Heart right ventricle (tissue), 16 donors: ENCODE results near the gene LPP. TPM values are rescaled to one million over a fixed set of nuclear protein-coding genes. Genes with fewer than 3 reads are reported as not detected.

Experiments used
- ATAC-seq, 8 donors: fragments of 200-7000 bp; cut with Tn5 transposase; one replicate each; pipeline ENCODE4 v1.9.1; 2020; ENCODE audit warnings: mild to moderate bottlenecking in 8 of 8, moderate library complexity in 8 of 8, moderate number of reproducible peaks in 1 of 8
- DNase-seq, 2 donors: peaks; one replicate each; pipeline ENCODE4 v3.0.0-alpha.2; 2020
- H3K27ac ChIP-seq, 10 donors: fragments of 200-600 bp; sonication (generic) in 2 of 10; one replicate each; pipeline versions ENCODE4 v1.5.0 to v1.8.0; 2020 to 2022; ENCODE audit warnings: mild to moderate bottlenecking in 3 of 10
- H3K27me3 ChIP-seq, 7 donors: fragments of 200-600 bp; one replicate each; pipeline ENCODE4 v1.8.0; 2021 to 2022; ENCODE audit warnings: mild to moderate bottlenecking in 2 of 7
- H3K36me3 ChIP-seq, 9 donors: fragments of 200-600 bp; sonication (generic) in 1 of 9; one replicate each; pipeline versions ENCODE4 v1.5.0 to v1.8.0; 2020 to 2022; ENCODE audit warnings: mild to moderate bottlenecking in 2 of 9
- H3K4me1 ChIP-seq, 9 donors: fragments of 200-600 bp; sonication (generic) in 1 of 9; one replicate each; pipeline versions ENCODE4 v1.5.0 to v1.8.0; 2020 to 2022; ENCODE audit warnings: mild to moderate bottlenecking in 4 of 9
- H3K4me3 ChIP-seq, 10 donors: fragments of 200-600 bp; sonication (generic) in 2 of 10; one replicate each; pipeline versions ENCODE4 v1.5.0 to v1.8.0; 2020 to 2022; ENCODE audit warnings: mild to moderate bottlenecking in 7 of 10, moderate library complexity in 2 of 10
- H3K9me3 ChIP-seq, 11 donors: fragments of 200-600 bp in 10 of 11; sonication (generic) in 2 of 11; one replicate each; pipeline versions ENCODE4 v1.5.0 to v1.8.0; 2013 to 2022; ENCODE audit warnings: mild to moderate bottlenecking in 2 of 11, control low read depth in 1 of 11, moderate library complexity in 1 of 11
- CTCF ChIP-seq, 9 donors: fragments of 200-600 bp; sonication (generic) in 2 of 9; IDR thresholded peaks; one replicate each; pipeline versions ENCODE4 v1.5.0 to v1.8.0; 2021 to 2022; ENCODE audit warnings: antibody characterized with exemption in 9 of 9, mild to moderate bottlenecking in 5 of 9, moderate library complexity in 1 of 9
- WGBS, 2 donors: extraction: QIAGEN DNeasy Blood & Tissue Kit; methylation state at CpG; one replicate each; pipeline ENCODE4 v1.1.7; 2013; ENCODE audit warnings: inconsistent platforms in 1 of 2; 5-methylcytosine and 5-hydroxymethylcytosine counted together
- intact Hi-C, 10 donors: fragments of 100-400 bp; cut with DNase I; formaldehyde crosslinking; loops; one replicate each; pipeline versions ENCODE4 v1.11.1 to v1.14.2; 2022
- polyA plus RNA-seq, 2 donors: library from polyadenylated mRNA; stranded (reverse); fragments of 200-250 nt; gene quantifications; one replicate each; pipeline ENCODE4 v1.2.3, GENCODE V29; 2013
- total RNA-seq, 10 donors: library from RNA; stranded (reverse); fragmentation: NEBNext Ultra II Directional in 3 of 10; extraction: Animal tissue kit (Norgen Biotek cat#: 25700) in 3 of 10; gene quantifications; one replicate each; pipeline versions ENCODE4 v1.2.1 to v1.2.4, GENCODE V29; 2021 to 2023
- donor health status: Arrhythmogenic right ventricular cardiomyopathy.
- donor health status: ischemic (EF 13 %, LVEDD 7.1; RV severe dilation, severe dysfunction).
- donor health status: healthy with polysubstance abuse.
- donor health status: DM: no; HTN: yes; CAD: no.
- donor health status: DM: no; HTN: no; CAD: no.
- donor health status: ischemic (EF 25% LVEDD 6.9; RV normal size, moderate dysfunction).
- donor health status: ischemic (EF 25% LVEDD 5.7; RV mildly dilated, moderate dysfunction).
- donor health status: healthy.
- donor health status: DM: yes; HTN: yes; CAD: no.
- donor health status: Ischemic cardiomyopathy.
- donor health status: ischemic (EF 35%, LVEDD 5.7; RV mildly dilated, moderate dysfunction).
- donor health status: nonischemic (EF 11% LVEDD 7.7; RV severe dilation, severe dysfunction).
- donor health status: DM: yes; HTN: yes; CAD: no.
- donor health status: PGD.
- donor health status: ischemic (EF 29% LVEDD 5.4; RV normal size, mild dysfunction).
- donor health status: nonischemic (EF 23%, LVEDD 6.1; RV moderate dilation, normal function).

LPP gene
- total and polyA plus RNA-seq, 12 donors, result 8.5 to 188 (median 140) TPM

DNA sequence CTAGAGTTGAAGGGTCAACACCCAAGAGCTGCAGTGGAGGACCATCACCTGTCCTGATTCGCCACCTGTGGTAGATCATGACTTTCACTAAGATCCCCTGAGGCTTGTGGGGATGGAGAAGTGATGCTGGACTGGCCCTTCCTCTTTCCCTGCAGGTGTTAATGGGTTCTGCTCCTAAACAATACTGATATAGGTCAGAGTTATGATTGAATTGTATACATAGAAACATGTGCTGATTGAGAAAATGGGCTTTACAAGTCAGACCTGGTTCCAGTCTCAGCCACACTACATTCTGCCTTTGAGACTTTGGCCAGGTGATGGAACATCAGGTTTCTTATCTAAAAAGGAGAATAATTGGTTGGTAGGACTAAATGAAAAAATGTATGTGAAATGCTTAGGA is 598.9 kb downstream of the LPP start:
- H3K9me3 ChIP-seq, result no peaks in the 10 kb centered on the region
- 100% methylated on average over 1 of the region's 1 CpG for WGBS, 2 donors
- no peaks in the 10 kb centered on the region for H3K27me3 ChIP-seq
- no peak for ATAC-seq
- no peak overlapping the region for H3K27ac ChIP-seq
- TF ChIP-seq CTCF (IDR thresholded peaks at IDR 0.05), result no peak
- no peaks in the 10 kb centered on the region for H3K36me3 ChIP-seq
- intact Hi-C loops, result no loop called here
- DNase-seq, result no peak
- H3K4me3 ChIP-seq, result no peak overlapping the region
- peaks cover 0 to 28% (median 0%) of the 10 kb centered on the region in 9 donors for H3K4me1 ChIP-seq

- WGBS, 2 donors, result 82 to 91% methylated on average over 5 of the region's 5 CpGs
- no peak overlapping the region for H3K4me3 ChIP-seq
- H3K9me3 ChIP-seq, result no peaks in the 10 kb centered on the region
- H3K27ac ChIP-seq, result no peak overlapping the region
- peaks cover 0 to 28% (median 0%) of the 10 kb centered on the region in 9 donors for H3K4me1 ChIP-seq
- intact Hi-C loops, result no loop called here
- no peaks in the 10 kb centered on the region for H3K36me3 ChIP-seq
- TF ChIP-seq CTCF (IDR thresholded peaks at IDR 0.05), result no peak
- no peak for ATAC-seq
- no peak for DNase-seq
- H3K27me3 ChIP-seq, result no peaks in the 10 kb centered on the region
Observed at GRCh38 chr3:188754267-188754666, 600.3 kb downstream of the LPP start.

DNA sequence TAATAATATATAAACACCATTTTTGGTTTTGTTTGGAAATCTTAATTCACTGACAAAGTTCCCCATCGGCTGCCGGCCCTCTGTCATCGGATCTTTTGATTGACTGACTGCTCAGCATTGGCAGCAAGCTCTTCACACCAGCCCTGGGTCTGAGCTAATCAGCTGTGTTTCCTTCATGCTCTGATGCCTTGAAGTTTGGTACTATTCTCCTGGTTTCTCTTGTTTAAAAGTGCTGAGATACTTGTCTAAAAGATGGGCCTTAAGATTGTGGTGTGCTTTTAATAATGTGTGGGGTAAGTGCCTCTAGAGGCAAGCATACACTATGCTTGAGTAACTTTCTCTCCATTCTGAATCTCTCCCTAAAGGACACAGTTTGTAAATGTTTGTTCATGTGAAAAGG is 602.3 kb downstream of the LPP start:
- Histone ChIP-seq H3K36me3 (peaks cover 0 to 14% (median 0%) of the 10 kb centered on the region in 9 donors), H3K4me3 (no peak overlapping the region), H3K9me3 (no peaks in the 10 kb centered on the region), H3K4me1 (peaks cover 0 to 28% (median 0%) of the 10 kb centered on the region in 9 donors), H3K27ac (no peak overlapping the region), H3K27me3 (no peaks in the 10 kb centered on the region)
- TF ChIP-seq CTCF (IDR thresholded peaks at IDR 0.05), result no peak
- 94 to 97% methylated on average over 3 of the region's 3 CpGs for WGBS, 2 donors
- intact Hi-C loops, result no loop called here
- DNase-seq, result no peak
- ATAC-seq, result no peak

DNA sequence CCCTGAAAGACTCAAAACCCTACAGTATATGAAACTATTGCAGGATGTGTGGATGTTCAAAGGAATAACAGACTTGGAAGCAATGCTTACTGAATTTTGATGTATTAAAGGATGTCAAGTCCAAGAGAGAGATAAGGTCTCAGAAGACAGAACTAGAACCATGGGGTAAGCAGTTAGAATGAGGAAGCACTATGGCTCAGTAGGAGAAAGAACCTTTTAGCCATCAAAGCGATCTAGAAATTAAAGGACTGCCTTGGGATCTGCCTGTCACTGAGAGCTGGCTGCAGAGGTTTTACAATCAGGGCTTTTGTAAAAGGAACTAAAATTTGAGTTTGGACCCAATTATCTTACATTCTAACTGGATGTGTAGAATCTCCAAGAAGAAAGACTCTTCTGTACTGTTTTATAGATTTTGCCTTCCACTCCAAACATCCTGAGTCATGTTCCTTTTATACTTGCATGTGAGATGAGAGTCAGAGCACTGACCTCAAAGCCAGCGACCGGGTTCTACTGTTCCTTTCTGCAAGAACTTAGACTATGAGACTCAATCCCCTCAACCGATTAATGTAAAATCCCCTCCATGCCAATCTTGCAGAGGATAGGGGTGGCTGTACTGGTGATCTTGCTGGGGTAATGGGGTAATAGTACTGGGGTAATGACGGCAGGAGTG is 605.5 kb downstream of the LPP start:
- H3K4me3 ChIP-seq, result no peak overlapping the region
- H3K4me1 ChIP-seq, result peaks cover 0 to 10% (median 6%) of the 10 kb centered on the region in 9 donors
- H3K27me3 ChIP-seq, result no peaks in the 10 kb centered on the region
- peak in 1 of 8 donors; percentile 22 for ATAC-seq
- no peak for DNase-seq
- no peak overlapping the region for H3K27ac ChIP-seq
- peaks cover 0 to 24% (median 0%) of the 10 kb centered on the region in 9 donors for H3K36me3 ChIP-seq
- no peak for TF ChIP-seq CTCF (IDR thresholded peaks at IDR 0.05)
- intact Hi-C loops, result loop anchor here in 1 of 10 donors (10.0 kb wide), 1 partner anchor 815 kb away; no protein-coding TSS in a partner anchor
- 94 to 99% methylated on average over 5 of the region's 5 CpGs for WGBS, 2 donors
- no peaks in the 10 kb centered on the region for H3K9me3 ChIP-seq
